ENCODE data around the gene MAGEB17.

Gene MAGEB17, protein sequence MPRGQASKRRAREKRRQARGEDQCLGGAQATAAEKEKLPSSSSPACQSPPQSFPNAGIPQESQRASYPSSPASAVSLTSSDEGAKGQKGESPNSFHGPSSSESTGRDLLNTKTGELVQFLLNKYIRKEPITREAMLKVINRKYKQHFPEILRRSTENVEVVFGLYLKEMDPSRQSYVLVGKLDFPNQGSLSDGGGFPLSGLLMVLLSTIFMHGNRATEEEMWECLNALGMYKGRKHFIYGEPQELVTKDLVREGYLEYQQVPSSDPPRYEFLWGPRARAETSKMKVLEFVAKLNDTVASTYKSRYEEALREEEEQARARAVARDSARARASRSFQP

DNA sequence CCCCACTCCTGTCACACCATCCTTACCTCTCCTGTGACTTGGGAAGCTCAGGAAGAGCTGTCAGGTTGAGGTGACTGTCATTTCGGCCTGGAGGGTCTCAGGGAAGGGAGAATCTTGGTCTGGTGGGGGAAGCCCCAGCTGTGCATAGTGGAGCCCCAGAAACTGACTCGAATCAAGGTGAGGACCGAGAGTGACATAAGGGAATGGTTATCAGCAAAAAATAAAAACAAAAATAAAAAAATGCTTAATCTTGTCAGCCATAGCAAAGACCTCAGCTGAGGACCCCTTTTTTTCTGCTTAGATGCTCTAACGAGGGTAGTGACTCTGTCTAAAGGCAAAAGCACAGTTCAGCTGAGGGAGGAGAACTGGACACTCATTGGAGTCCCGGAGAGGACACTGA, at the start of gene MAGEB17:
MAGEB17 (plus strand) TSS at position 301 of the 400 bp plus-strand sequence. CDS start 2,902 bp downstream, outside the sequence.
- Histone ChIP-seq H3K4me3 (no peak within 1 kb of the TSS), H3K27ac (no peak within 1 kb of the TSS)
- DNase-seq (ENCODE audit: low spot score) = no peak
- TF ChIP-seq, protein P1, sequence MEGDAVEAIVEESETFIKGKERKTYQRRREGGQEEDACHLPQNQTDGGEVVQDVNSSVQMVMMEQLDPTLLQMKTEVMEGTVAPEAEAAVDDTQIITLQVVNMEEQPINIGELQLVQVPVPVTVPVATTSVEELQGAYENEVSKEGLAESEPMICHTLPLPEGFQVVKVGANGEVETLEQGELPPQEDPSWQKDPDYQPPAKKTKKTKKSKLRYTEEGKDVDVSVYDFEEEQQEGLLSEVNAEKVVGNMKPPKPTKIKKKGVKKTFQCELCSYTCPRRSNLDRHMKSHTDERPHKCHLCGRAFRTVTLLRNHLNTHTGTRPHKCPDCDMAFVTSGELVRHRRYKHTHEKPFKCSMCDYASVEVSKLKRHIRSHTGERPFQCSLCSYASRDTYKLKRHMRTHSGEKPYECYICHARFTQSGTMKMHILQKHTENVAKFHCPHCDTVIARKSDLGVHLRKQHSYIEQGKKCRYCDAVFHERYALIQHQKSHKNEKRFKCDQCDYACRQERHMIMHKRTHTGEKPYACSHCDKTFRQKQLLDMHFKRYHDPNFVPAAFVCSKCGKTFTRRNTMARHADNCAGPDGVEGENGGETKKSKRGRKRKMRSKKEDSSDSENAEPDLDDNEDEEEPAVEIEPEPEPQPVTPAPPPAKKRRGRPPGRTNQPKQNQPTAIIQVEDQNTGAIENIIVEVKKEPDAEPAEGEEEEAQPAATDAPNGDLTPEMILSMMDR (IDR thresholded peaks at IDR 0.05) = no peak

DNA sequence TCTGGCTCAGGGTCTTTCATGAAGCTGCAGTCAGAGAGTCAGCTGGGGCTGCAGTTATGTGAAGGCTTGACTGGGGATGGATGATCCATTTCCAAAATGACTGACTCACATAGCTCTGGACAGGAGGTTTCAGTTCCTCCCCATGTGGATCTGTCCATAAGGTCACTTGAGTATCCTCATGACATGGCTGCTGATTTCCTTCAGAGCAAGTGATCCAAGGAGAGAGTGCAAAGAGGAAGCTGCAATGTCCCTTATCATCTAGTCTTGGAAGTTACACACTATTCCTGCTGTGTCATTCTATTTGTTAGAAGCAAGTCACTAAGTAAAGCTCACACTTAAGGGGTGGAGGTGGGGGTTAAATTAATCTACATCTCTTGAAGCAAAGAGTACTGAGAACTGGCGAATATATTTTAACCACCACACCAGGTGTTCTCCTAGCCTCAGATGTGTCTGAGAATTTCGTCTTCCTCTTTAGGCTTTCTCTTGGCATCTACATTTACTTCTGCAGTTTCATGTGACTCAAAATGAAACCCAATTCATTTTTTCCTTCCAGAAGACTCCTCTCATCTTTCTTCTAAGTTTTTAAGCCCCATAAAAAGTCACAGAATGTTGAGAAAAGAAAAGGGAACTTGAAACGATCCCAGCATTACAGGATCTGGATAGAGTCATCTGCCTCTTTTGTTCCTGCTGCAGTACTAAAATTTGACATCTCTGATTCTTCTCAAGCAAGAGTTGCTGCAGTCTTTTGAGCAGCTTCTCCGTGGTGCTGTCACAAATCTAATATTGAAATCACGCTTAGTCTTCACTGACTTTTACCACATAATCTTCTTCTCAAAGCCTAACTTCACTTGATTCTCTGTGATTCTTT, 47.7 kb upstream of the MAGEB17 start:
- Histone ChIP-seq H3K27ac (no peak overlapping the region), H3K4me3 (no peak overlapping the region)
- no peak for DNase-seq (ENCODE audit: low spot score)
- TF ChIP-seq, protein P1 (IDR thresholded peaks at IDR 0.05) = no peak

DNA sequence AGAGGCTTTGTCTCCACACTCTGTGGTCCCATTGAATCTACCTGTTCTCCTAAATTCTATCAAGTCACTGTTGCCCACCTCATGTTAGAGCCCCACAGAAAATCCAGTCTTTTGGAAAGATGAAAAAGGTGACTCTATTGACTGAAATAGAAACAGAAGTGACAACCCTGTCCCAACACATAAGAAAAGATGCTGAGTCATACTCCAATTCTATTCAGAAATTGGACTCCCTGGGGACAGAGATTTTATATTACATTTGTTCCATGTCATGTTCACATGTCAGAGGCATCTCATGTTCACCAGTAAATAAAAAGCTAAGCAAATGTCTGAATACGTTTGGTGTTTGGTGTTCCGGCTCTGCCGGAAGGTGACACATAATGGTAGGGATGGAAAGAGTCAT, 46.9 kb upstream of the MAGEB17 start:
- no peak for DNase-seq (ENCODE audit: low spot score)
- Histone ChIP-seq H3K27ac (no peak overlapping the region), H3K4me3 (no peak overlapping the region)
- TF ChIP-seq, protein P1 (IDR thresholded peaks at IDR 0.05) = no peak

DNA sequence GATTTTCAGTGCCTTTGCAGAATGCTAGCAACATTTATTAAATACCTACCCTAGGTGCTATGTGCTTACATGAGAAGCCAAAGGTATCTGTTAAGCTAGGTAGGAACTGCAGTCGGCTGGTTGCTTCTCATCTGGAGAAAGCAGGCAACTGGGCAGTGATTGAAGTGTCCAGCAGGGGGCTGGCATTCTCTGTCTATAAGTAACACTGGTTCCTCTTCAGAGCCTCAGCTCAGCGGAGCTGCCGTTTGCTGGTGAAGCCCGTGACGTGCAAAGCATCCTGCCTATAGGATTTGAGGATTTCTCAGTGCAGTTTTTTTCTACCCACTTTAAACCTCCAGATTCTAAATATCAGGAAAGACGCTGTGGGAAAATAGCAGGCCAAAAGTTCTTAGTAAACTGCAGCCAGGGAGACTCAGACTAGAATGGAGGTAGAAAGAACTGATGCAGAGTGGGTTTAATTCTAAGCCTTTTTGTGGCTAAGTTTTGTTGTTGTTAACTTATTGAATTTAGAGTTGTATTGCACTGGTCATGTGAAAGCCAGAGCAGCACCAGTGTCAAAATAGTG, 44.0 kb upstream of the MAGEB17 start, which contains the start of gene GRPR:
GRPR (plus strand) TSS at position 344 of the 565 bp plus-strand sequence. CDS start 389 bp downstream, outside the sequence.
- Histone ChIP-seq H3K27ac (no peak within 1 kb of the TSS), H3K4me3 (no peak within 1 kb of the TSS)
- TF ChIP-seq, protein P1 (IDR thresholded peaks at IDR 0.05) = peak; percentile 24
- no peak for DNase-seq (ENCODE audit: low spot score)

DNA sequence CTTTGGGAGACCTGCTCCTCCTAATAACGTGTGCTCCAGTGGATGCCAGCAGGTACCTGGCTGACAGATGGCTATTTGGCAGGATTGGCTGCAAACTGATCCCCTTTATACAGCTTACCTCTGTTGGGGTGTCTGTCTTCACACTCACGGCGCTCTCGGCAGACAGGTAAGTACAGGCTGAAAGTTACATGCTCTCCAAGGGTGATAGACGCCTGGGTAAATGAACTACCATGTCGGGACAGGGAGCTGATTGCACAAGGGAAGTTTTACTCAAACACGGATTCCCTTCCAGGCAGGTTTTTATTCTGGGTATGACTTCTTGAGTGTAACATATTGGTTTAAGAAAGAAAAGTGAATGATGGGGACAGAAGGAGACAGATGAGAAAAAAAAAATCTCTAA, 43.1 kb upstream of the MAGEB17 start:
- Histone ChIP-seq H3K4me3 (no peak overlapping the region), H3K27ac (no peak overlapping the region)
- no peak for DNase-seq (ENCODE audit: low spot score)
- TF ChIP-seq, protein P1 (IDR thresholded peaks at IDR 0.05) = no peak

DNA sequence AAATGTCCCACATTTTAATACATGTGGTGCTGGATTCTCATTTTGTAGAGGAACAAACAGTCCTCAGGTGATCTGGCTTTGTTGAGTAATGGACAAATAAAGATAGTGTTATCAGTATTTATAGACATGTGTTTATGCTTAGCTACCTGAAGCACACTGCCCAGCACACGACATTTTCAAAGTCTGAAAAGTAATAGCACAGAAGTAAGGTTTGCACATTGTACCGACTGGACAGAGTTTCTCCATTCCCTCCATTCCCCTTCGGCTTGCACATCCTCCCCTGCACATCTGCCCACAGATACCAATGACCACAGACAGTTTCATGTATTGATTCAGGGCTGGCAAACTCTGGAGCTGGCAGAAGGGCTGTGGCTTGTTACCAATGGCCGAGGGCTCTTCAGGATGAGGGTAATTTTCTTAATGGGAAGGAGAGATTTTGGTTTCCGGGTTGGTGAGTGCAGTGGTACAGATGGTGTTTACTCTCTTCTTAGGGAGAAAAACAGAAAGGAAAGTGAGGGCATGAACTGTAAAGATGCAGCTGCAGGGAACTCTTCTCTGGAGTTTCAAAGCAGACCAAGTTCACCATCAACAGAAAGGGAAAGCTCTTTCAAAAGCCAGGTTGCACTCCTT, 41.6 kb upstream of the MAGEB17 start:
- TF ChIP-seq, protein P1 (IDR thresholded peaks at IDR 0.05) = no peak
- DNase-seq (ENCODE audit: low spot score) = no peak
- no peak overlapping the region for H3K4me3 ChIP-seq
- H3K27ac ChIP-seq = no peak overlapping the region
